ENCODE results near the gene FBLN5.

- no peak for TF ChIP-seq CTCF (IDR thresholded peaks at IDR 0.05)
- no peak for TF ChIP-seq POLR2A (IDR thresholded peaks at IDR 0.05)
These were observed 62.3 kb downstream of the FBLN5 start for GRCh38 chr14:91885113-91885712.

Data from right lobe of liver (tissue), 4 donors.